Fibroblast of the conjunctiva (primary cell): ENCODE data around the gene FRMD3.

ENCODE experiments used
- DNase-seq: peaks from one replicate; pipeline ENCODE4 v3.0.0-alpha.2; 2010; ENCODE audit warnings: low read depth

Gene FRMD3

GRCh38 chr9:83234541-83234940 lies 303.7 kb downstream of the FRMD3 start:
- DNase-seq: no peak

DNA sequence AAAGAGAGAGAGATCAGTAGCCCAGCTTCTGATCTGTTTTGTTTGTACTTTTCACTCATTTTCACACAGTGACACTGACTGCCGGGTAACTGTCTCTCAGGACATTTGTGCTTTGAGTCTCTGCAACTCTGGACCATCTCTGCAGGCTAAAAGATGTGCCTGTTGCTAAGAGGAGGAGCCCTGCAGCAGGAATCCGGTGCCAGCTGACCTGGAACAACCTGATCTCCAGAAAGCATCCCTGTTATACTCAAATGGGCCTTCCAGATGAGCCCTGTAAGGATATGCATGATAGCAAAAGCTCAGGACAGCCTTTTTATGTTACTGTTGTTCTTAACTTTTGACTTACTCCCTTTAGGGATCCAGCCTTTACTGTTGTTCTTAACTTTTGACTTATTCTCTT lies 304.6 kb downstream of the FRMD3 start:
- DNase-seq: no peak

- DNase-seq: no peak
Observed at GRCh38 chr9:83231039-83231438, 307.2 kb downstream of the FRMD3 start.

- no peak for DNase-seq
Observed at GRCh38 chr9:83220730-83221129, 317.5 kb downstream of the FRMD3 start.

DNA sequence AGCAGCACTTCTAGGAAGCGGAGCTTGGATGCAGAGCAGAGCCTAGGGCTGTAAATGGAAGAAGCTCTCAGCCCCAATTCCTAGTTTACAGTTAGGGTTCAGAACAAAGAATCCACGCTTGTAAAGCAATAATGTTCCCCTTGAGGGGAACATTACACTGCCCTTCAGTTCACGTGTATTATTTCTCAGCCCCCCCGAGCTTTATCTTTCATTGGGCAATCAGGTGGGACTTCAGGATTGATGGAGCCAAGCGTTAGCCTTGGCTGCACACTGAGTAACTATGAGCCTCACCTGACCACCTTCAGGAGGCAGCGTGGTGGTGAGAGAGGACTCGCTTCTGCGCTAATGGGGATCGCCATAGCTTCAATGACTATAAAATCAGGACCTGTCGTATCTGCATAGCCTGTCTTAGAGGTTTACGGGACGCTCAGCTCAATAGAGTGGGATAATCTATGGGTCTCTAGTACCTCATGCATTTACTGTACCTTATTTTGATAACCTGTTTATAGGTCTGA lies 318.2 kb downstream of the FRMD3 start:
- no peak for DNase-seq

GRCh38 chr9:83219154-83219923 lies 318.9 kb downstream of the FRMD3 start:
- peak; percentile 61 for DNase-seq

GRCh38 chr9:83218411-83219090 lies 319.6 kb downstream of the FRMD3 start:
- no peak for DNase-seq

DNA sequence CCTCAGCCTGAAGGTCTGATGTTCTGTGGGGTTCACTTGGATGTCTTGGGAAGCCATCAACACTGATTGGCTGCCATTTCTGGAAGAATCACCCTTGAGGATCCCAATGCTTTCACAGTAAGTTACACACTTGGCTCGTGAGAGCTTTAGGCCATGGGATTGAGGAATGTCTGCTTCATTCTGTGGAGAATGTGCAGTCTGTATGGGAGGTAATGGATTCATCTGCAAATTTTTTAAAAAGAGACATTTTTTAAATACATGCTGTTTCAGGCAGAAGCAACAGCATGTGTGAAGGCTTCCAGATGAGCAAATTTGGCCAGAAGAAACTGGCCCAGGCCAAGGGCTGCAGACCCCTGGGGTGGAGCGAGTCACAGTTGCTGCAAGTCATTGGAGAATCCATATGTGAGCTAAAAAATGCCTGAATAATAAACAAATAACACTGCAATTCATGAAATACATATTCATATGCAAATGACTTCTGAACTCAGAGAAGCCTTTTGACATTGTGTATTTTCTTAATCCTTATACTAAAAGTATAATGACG lies 328.9 kb downstream of the FRMD3 start:
- no peak for DNase-seq

DNA sequence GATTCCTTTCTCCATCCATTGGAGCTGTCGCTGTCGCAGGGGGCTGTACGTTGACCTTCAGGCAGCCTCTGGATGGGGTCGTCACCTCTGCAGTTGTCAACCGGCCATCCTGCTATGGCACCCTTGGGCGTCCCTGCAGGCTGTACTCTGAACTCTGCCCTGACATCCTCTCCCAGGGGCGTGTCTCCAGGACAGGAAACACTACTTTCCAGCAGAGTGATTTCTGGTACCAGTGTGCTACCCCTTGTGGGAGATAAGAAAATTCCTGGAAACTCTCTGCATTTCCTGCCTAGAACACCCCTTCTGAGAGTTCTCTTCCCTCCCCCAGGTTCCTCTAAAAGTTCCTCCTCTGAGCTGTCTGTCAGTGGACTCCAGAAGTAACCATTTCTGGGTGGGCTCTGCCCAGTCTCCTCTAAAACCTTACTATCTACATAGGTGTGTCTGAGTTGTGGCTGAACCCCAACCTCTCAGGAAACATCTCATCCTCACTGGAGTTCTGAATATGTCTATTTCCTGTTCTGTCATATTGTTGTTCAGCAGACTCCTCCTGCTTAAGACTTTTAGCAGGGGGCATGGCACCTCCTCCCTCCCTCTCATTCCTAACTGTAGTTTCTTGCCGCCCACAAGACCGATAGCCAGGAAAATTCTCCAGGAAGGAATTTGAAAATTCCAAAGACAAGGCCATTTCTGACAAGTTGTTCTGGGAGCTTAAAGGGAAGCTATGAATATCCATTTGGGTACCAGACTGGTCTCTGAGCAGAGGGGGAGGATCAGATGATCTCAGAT lies 329.9 kb downstream of the FRMD3 start:
- no peak for DNase-seq

DNA sequence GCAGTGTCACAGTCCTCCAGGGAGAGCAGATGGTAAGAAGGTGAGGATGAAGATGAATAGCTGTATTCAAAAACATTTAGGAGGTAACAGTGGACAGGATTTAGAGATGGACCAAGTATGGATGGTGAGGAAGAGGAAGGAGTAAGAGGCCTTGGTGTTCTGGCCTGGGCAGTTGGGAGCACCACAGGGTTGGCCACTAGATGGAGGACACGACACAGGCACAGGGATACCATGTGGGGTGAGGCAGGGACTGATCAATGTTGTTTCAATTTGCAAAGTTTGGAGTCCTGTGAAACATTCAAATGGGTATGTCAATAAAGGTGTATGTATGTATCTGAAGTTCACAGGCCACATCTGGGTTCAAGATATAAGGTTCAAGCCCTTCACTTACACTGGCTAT lies 334.2 kb downstream of the FRMD3 start:
- no peak for DNase-seq

DNA sequence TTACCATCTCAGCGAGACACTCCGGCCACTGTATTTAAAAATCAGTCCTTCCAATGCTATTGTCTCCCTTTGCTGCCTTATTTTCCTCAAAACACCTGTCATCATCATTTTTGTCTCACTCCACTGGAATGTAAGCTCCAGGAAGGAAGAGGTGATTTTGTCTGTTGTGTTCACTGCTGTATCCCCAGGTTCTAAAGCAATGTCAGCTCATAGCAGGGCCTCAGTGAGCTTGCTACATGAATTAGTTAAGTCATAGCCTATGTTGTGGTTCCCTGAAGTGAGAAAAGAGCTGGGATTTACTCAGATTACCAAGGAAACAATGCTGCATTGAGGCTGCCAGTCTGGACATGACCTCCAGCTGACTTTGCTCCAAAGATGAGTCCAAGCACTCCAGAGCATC lies 337.7 kb downstream of the FRMD3 start:
- DNase-seq: no peak

DNA sequence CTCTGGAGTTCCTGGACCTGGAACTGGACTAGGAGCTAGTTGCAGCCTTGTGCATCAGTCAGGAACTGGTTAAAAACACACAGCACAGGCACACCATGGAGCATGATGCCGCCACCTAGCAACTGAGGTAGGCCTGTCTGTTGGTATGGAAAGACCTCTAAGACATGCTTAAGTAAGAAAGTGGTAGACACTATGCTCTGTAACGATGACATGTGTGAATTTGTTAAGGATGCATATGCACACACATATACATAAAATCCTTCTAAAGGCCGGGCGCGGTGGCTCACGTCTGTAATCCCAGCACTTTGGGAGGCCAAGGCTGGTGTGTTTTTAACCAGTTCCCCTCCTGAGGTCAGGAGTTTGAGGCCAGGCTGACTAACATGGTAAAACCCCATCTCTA lies 338.4 kb downstream of the FRMD3 start:
- DNase-seq: no peak

- DNase-seq: peak; percentile 37
Observed at GRCh38 chr9:83199240-83199639, 339.0 kb downstream of the FRMD3 start.

DNA sequence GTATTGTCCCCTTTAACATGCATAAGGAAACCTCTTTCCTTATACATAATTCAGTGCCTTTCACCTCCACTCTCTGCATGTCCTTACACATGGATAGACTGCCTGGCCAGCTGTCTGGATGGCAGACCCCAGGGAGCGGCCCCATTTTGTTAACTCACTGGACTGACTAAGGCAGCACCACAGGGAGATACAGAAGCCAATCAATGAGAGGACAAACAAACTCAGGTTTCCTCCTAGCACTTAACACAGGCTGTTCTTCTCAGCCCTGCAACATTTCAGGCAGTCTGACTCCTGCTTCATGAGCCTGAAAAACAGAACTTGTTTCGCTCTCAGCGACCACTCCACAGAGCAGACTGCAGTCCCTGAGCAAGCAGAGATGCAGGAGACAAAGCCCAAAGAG lies 339.8 kb downstream of the FRMD3 start:
- DNase-seq: no peak

DNA sequence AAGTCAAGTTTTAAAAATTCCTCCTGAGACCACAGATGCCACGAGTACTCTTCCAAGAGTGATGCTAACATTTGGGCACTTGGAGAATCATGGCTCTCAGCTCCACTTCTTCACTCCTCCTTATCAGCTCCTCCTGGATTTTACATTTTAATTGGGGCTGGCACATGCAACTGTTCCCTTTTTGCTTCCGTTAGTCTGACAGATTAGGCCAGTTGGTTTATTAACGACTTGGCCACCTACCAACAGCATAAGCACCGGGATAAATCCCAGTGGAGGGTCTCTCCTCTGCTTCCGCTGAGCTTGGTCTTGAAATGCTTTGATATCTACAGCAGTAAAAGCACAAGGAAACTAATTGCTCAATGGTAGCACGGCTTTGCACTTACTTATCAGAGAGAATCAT lies 340.6 kb downstream of the FRMD3 start:
- no peak for DNase-seq

- DNase-seq: no peak
Observed at GRCh38 chr9:83196946-83197345, 341.3 kb downstream of the FRMD3 start.
